Spleen (tissue), 7 donors: Measurements from ENCODE around the gene SPACDR.
"Not testable (repeated sequence)": the region's sequence is repeated elsewhere in the genome, so short reads cannot be mapped to it uniquely, and the experiment has no call there.

ENCODE experiments used
- CTCF ChIP-seq, 11 experiments: fragments of 200-600 bp in 7 of 11; fragments of 450-650 bp in 4 of 11; sonication (generic) in 4 of 11; IDR thresholded peaks in 8 of 11; conservative IDR thresholded peaks in 3 of 11; 1 replicate in 7 of 11; 2 replicates in 4 of 11; pipeline versions ENCODE4 v1.4.0 to v1.8.0; 2016 to 2021; ENCODE audit warnings: antibody characterized with exemption in 11 of 11, inconsistent platforms in 4 of 11, mild to moderate bottlenecking in 1 of 11
- POLR2A ChIP-seq, 3 donors: fragments of 450-650 bp; IDR thresholded peaks; one replicate each; pipeline ENCODE4 v1.5.1; 2017; ENCODE audit warnings: antibody characterized with exemption in 3 of 3, mild to moderate bottlenecking in 1 of 3
- POLR2AphosphoS5 ChIP-seq, 3 donors: sonication (generic); formaldehyde crosslinking; IDR thresholded peaks; one replicate each; pipeline ENCODE4 v1.5.1; 2017; ENCODE audit warnings: antibody characterized with exemption in 3 of 3
- donor health status: DM: no; HTN: no; CAD: no; lungs with moderate emphysema.
- donor health status: DM: no; HTN: no; CAD: no.
- donor health status: DM: no; HTN: no; CAD: no.

- not testable (repeated sequence) for TF ChIP-seq POLR2A (IDR thresholded peaks at IDR 0.05); CTCF (IDR thresholded peaks at IDR 0.05 in 8 of 11, conservative IDR thresholded peaks at IDR 0.05 in 3 of 11); POLR2AphosphoS5 (IDR thresholded peaks at IDR 0.05)
Observed at GRCh38 chr7:100447363-100447762, 16.7 kb downstream of the SPACDR start.
